ENCODE measurements around the gene ADCY1. TPM values are rescaled to one million over a fixed set of nuclear protein-coding genes. Genes with fewer than 3 reads are reported as not detected.

The ADCY1 gene
- polyA plus RNA-seq, 3 donors, result 1.1 to 2.7 (median 1.2) TPM

- 90 to 93% (median 93%) methylated on average over 4 of the region's 4 CpGs for WGBS, 3 donors
- H3K27ac ChIP-seq (ENCODE audit: low read depth, low read length), result no peak overlapping the region
These were observed 70.1 kb downstream of the ADCY1 start for GRCh38 chr7:45644237-45644636.

DNA sequence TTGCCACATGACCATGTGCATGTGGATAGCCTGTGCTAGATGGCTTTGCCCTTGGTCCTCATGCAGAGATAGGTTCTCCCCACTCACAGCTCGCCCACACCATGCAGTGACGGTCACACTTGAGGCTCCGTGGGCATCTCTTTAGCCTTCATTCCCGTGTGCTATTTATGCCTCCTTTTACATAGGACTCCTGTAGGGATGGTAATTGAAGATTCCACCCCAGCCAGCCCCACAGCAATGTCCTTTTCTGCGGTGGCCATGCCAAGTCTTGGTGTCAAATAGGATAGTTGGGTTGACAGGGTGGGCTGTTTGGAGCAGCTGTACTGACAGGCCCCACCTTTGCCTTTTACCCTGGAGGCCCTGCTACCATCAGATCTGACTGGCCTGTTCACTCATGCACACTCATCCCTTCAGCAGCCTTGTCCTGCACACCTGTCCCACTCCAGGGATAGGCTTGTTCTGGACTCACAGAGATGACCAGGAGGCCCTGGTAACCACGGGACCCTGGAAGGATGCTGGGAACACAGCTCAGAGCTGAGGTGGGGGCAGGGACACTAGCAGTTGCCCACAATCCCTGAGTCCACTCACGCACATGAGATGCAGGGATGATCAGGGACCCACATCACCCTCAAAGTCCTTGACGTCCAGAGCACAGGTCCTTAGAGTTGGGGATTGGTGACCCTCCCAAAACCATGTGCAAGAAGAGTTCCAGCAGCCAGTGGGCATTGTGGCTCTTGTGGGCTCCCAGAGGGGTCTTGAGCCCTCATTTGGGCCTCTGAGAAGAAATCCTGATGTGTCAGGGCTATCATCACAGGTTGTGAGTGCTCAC is 71.2 kb downstream of the ADCY1 start:
- no peak overlapping the region for H3K27ac ChIP-seq (ENCODE audit: low read depth, low read length)
- WGBS, 3 donors, result 89 to 94% (median 94%) methylated on average over 8 of the region's 8 CpGs

DNA sequence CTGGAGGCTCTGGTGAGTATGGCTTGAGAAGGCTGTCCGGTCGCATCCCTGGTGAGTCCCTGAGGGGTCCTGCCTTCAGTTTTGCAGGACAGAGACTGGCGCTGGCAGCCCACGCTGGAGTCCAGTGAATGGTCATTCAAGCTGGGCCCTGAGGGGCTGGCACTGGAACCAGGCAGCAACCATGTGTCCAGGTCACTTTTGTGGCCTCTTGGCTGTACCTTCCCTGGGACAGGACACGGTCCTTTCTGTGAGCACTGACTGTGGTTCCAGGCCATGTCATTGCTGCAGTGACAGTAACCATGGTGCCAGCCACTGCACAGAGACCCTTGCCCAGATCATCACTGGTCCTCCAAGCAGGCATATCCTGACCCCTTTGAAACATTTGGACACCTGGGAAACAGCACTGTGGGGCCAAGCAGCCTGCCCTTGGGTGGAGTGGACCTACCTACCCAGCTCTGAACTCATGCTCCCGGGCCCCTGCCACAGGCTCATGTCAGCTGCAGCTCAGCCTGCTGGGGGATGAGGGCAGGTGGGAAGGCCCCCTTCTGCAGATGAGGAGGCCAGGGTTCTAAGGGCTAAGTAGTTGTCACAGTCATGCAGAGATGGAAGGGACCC is 72.1 kb downstream of the ADCY1 start:
- no peak overlapping the region for H3K27ac ChIP-seq (ENCODE audit: low read depth, low read length)
- 97 to 100% (median 97%) methylated on average over 5 to 6 of the region's 6 CpGs for WGBS, 3 donors

DNA sequence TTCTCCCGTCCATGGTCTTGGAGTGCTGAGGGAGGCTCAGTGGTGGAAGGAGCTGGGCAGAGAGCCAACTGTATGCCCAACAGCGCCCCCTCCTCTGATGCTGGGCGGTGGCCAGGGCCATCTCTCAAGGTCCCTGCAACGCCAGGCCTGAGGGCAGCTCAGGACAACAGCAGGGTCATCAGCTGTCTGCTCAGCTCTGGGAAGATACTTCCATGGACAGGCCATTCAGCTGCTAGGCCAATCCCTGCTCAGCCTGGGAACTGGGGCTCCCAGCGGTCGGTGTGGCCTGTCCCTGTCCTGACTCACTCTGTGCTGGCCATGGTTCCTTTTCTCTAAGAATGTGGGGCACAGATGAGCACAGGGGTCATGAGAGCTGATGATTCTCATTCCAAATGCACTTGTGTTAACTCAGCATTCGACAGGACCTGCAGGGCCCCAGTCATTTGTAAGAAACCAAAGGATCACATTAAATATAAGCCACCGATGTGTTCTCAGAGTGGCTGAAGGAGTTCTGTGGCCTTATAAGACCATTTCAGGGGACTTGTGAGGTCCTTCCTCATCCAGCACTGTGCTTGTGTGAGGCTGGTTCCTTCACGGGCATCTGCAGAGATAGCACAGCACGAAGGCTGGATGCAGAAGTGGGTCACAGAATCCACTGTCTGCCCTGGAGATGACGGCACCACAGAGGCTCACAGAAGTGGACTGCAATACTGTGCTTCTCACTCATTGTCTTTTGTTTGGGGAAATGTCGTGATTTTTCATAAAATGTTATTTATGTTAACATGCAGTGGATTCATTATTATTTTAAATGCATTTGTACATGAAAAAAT is 73.0 kb downstream of the ADCY1 start:
- 73 to 79% (median 77%) methylated on average over 10 to 12 of the region's 12 CpGs for WGBS, 3 donors
- no peak overlapping the region for H3K27ac ChIP-seq (ENCODE audit: low read depth, low read length)

- no peak overlapping the region for H3K27ac ChIP-seq (ENCODE audit: low read depth, low read length)
- 85 to 90% (median 89%) methylated on average over 12 to 13 of the region's 13 CpGs for WGBS, 3 donors
These were observed 74.0 kb downstream of the ADCY1 start for GRCh38 chr7:45647967-45648670.

DNA sequence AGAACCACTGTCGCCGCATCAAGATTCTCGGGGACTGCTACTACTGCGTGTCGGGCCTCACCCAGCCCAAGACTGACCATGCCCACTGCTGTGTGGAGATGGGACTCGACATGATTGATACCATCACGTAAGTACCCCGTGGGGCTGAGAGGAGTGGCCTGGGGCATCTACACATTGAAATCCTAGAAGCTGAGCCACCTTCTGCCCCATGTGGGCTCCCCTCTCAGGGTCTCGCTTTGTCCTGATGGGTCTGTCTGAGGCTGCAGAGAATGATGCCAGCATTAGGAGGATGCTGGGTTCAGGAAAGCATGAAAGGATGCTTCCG is 74.5 kb downstream of the ADCY1 start:
- H3K27ac ChIP-seq (ENCODE audit: low read depth, low read length), result no peak overlapping the region
- 94 to 97% (median 94%) methylated on average over 10 of the region's 10 CpGs for WGBS, 3 donors

- no peak overlapping the region for H3K27ac ChIP-seq (ENCODE audit: low read depth, low read length)
- 93 to 94% (median 94%) methylated on average over 10 to 11 of the region's 11 CpGs for WGBS, 3 donors
These were observed 75.6 kb downstream of the ADCY1 start for GRCh38 chr7:45649560-45650346.

DNA sequence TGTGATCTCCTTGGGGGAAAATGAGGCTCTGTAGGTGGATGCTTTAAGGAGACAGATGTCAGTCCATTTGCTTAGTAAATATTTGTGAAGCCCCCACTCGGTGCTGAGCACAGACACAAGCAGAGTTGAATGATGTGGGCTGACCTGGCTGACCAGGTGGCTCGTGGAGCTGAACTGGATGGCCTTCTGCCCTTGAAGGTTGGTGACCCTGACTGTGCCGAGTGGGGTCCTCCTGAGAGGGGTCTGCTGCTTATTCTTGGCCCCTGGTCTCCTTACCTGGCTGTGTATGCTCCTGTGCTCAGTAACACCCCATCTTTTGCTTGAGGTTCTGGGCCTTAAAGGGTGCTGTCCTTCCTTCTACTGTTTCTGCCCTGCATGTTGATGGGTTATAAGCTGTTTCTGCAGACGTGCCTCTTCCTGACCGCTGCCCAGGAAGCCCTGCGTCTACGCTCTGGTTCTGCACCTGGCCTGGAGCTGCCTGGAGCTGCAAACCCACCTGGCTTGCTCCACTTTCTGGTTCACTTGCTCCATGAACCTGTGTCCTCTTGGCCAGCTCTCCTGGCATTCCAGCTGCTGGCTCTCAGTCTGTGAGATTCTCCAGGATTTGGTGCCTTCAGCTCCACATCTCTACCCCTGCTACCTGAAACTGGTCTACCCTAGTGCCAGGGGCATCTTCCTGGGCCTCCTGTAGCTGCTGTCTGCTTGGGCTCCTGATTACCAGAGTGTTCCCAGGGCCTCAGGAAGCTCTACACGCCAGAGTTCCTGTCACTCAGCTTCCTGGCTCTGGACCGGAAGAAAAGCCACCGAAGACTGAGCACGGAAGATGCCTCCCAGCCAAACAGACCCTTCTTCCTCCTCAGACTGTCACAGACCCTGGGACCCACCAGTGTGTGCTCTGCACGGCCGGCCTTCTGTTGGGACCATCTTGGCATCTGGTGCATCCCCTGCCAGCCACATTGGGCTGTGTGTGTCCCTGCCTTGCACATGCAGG is 76.5 kb downstream of the ADCY1 start:
- 64 to 78% (median 77%) methylated on average over 13 of the region's 13 CpGs for WGBS, 3 donors
- no peak overlapping the region for H3K27ac ChIP-seq (ENCODE audit: low read depth, low read length)

DNA sequence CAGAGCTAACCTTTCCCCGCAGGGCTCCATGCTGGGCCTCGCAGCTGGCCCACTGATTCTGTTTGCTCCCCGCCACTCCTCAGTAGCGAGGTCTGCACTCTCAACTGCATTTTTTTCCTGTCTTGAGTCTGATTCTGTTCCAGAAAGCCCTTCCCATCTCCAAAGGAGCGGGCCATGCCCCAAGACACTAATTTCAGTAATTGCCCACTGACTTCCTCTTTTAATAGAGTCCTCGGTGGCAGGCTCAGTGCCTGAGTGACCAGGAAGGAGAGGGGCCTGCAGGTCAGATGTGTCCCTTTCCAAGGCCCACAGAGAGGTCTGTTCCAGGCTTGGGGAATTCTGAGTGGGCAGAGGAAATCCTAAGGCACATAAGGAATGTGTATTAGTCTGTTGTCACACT is 77.4 kb downstream of the ADCY1 start:
- WGBS, 3 donors, result 81 to 86% (median 85%) methylated on average over 6 of the region's 6 CpGs

GRCh38 chr7:45652630-45653029 is 78.5 kb downstream of the ADCY1 start:
- H3K27ac ChIP-seq (ENCODE audit: low read depth, low read length), result no peak overlapping the region
- 81 to 100% (median 88%) methylated on average over 2 of the region's 2 CpGs for WGBS, 3 donors

More for the DNA sequence above, 77.4 kb downstream of the ADCY1 start:
- H3K27ac ChIP-seq (ENCODE audit: low read depth, low read length), result no peak overlapping the region

DNA sequence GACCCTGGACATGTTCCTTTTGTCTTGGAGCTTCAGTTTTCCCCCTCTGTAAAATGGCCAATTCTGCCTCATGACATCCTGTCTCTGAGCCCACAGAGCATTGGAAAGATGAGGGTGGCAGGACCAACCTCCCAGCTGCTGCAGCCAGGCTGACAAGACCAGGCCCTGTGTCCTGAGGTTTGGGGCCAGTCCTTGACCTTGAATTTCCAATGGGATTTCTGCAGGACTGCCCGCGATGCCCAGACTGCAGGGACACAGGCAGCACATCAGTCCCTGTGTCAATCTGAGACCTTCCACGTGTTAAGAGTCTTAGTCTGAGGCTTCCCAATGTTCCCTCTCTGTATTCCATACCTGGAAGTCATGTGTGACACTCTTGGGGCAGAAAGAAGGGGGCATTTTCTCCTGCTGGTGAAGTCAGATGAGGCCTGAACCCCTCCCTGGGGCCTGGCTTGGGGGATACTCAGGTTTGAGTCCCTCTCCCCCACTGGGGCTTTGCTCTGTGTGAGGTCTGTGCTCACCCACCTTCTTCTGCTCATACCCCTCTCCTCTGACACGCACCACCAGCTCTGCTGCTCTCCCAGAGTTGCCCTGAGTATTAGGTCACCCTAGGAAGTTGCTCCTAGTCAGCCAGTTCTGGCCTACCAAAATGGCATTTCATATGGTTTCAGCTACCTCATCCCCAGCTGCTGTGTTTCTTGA is 79.2 kb downstream of the ADCY1 start:
- H3K27ac ChIP-seq (ENCODE audit: low read depth, low read length), result no peak overlapping the region
- WGBS, 3 donors, result 64 to 78% (median 75%) methylated on average over 4 of the region's 4 CpGs

- no peak overlapping the region for H3K27ac ChIP-seq (ENCODE audit: low read depth, low read length)
- WGBS, 3 donors, result 94 to 95% (median 95%) methylated on average over 5 of the region's 5 CpGs
These were observed 80.2 kb downstream of the ADCY1 start for GRCh38 chr7:45654341-45654740.

GRCh38 chr7:45655539-45655938 is 81.4 kb downstream of the ADCY1 start:
- no peak overlapping the region for H3K27ac ChIP-seq (ENCODE audit: low read depth, low read length)
- 92 to 94% (median 93%) methylated on average over 10 of the region's 10 CpGs for WGBS, 3 donors

DNA sequence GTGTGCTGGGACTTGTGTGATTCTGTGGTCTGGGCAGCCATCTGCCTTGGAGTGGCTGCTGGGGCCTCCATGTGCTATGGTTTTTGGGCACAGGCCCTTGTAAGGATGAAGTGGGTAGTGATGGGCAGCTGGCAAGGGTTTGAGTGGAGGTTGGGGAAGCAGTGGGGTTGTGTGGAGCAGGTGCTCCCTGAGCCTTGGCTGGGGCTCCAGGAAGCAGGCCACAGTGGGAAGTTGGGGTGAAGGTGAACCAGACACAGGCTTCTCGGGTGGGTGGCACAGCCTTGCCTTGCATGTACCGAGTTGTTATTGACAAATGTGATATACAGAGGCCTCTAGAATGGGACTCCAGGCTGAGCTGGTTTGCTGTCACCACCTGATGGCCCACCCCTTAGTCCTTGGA is 82.3 kb downstream of the ADCY1 start:
- WGBS, 3 donors, result 57 to 86% (median 83%) methylated on average over 2 of the region's 2 CpGs

GRCh38 chr7:45657136-45657889 is 83.1 kb downstream of the ADCY1 start:
- H3K27ac ChIP-seq (ENCODE audit: low read depth, low read length), result no peak overlapping the region
- WGBS, 3 donors, result 91 to 95% (median 92%) methylated on average over 11 of the region's 11 CpGs

More for the DNA sequence above, 82.3 kb downstream of the ADCY1 start:
- no peak overlapping the region for H3K27ac ChIP-seq (ENCODE audit: low read depth, low read length)
